WERI-Rb-1 (cell line): ENCODE results near the gene HES4.

Experiments used
- DNase-seq: peaks from one replicate; pipeline ENCODE4 v3.0.0-alpha.2; 2020
- H3K27ac ChIP-seq: fragments of 250-450 bp; sonication (Bioruptor Pico); 2 replicates; pipeline ENCODE4 v1.5.1; 2020; ENCODE audit warnings: mild to moderate bottlenecking, moderate library complexity
- H3K27me3 ChIP-seq: fragments of 250-450 bp; sonication (Bioruptor Pico); 2 replicates; pipeline ENCODE4 v1.5.1; 2021; ENCODE audit warnings: mild to moderate bottlenecking, low read depth, moderate library complexity; ENCODE audit not compliant: insufficient read depth, severe bottlenecking
- H3K36me3 ChIP-seq: fragments of 250-450 bp; sonication (Bioruptor Pico); 2 replicates; pipeline ENCODE4 v1.5.1; 2020; ENCODE audit warnings: mild to moderate bottlenecking, moderate library complexity
- H3K4me3 ChIP-seq: 2 replicates; pipeline ENCODE4 v1.5.1; 2011; ENCODE audit warnings: low read depth, mild to moderate bottlenecking, control low read depth, low read length
- H3K9me3 ChIP-seq: fragments of 250-450 bp; sonication (Bioruptor Pico); 2 replicates; pipeline ENCODE4 v1.5.1; 2021; ENCODE audit warnings: mild to moderate bottlenecking, moderate library complexity; ENCODE audit not compliant: severe bottlenecking
- TF ChIP-seq, protein P1 (sequence below): IDR thresholded peaks from 2 replicates; pipeline ENCODE4 v1.5.1; 2011; ENCODE audit warnings: low read depth, mild to moderate bottlenecking, control low read depth, inconsistent platforms, low read length

HES4 gene

DNA sequence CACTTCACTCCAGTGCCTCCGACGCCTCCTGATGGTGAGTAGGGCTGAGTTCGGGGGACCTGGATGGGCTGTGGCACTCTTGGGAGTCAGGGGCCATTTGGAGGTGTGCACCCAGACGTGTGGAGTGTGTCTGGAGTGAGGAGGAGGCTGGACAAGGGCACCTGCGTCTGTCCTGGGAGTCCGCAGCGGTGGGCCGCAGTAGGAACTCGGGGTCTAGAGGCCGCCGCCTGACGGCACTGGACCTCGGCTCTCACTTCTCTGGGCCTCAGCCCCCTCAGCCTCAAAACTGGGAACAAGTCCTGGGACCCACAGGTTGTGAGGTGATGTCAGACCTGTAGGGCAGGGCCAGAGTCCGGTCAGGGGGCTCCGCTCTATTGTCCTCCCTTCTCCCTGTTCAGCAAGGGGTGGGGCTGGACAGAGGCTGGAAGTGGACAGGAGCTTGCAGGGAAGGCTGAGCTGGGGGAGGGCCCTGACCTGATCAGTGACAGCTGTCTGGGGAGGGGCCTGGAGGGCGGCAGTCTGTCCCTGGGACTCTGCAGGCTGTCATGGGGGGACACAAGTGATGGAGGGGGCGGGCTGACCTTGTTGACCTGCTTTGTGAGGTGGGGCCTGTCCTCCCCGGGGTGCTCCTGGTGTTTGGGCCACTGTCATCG lies 35.5 kb upstream of the HES4 start:
- H3K27me3 ChIP-seq: no peaks in the 10 kb centered on the region
- peaks cover 3% of the 10 kb centered on the region for H3K9me3 ChIP-seq
- H3K36me3 ChIP-seq: peaks cover 24% of the 10 kb centered on the region
- no peak overlapping the region for H3K27ac ChIP-seq
- peak; percentile 52 for DNase-seq
- TF ChIP-seq, protein P1, sequence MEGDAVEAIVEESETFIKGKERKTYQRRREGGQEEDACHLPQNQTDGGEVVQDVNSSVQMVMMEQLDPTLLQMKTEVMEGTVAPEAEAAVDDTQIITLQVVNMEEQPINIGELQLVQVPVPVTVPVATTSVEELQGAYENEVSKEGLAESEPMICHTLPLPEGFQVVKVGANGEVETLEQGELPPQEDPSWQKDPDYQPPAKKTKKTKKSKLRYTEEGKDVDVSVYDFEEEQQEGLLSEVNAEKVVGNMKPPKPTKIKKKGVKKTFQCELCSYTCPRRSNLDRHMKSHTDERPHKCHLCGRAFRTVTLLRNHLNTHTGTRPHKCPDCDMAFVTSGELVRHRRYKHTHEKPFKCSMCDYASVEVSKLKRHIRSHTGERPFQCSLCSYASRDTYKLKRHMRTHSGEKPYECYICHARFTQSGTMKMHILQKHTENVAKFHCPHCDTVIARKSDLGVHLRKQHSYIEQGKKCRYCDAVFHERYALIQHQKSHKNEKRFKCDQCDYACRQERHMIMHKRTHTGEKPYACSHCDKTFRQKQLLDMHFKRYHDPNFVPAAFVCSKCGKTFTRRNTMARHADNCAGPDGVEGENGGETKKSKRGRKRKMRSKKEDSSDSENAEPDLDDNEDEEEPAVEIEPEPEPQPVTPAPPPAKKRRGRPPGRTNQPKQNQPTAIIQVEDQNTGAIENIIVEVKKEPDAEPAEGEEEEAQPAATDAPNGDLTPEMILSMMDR: no peak
- no peak overlapping the region for H3K4me3 ChIP-seq

DNA sequence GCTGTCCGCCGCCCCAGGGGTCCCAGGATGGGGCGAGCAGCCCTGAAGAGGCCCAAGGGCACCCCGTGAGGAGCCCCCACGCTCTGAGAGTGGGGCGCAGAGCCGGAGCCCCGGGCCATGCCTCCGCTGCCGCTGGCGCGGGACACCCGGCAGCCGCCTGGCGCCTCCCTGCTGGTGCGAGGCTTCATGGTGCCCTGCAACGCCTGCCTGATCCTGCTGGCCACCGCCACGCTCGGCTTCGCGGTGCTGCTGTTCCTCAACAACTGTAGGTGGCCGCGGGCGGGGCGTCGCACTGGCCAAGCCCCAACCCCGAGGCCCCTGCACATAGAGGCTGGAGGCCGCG lies 34.5 kb upstream of the HES4 start:
- no peak for DNase-seq
- Histone ChIP-seq H3K27me3 (no peaks in the 10 kb centered on the region), H3K4me3 (no peak overlapping the region), H3K27ac (no peak overlapping the region), H3K36me3 (peaks cover 24% of the 10 kb centered on the region), H3K9me3 (no peaks in the 10 kb centered on the region)
- TF ChIP-seq, protein P1: no peak

DNA sequence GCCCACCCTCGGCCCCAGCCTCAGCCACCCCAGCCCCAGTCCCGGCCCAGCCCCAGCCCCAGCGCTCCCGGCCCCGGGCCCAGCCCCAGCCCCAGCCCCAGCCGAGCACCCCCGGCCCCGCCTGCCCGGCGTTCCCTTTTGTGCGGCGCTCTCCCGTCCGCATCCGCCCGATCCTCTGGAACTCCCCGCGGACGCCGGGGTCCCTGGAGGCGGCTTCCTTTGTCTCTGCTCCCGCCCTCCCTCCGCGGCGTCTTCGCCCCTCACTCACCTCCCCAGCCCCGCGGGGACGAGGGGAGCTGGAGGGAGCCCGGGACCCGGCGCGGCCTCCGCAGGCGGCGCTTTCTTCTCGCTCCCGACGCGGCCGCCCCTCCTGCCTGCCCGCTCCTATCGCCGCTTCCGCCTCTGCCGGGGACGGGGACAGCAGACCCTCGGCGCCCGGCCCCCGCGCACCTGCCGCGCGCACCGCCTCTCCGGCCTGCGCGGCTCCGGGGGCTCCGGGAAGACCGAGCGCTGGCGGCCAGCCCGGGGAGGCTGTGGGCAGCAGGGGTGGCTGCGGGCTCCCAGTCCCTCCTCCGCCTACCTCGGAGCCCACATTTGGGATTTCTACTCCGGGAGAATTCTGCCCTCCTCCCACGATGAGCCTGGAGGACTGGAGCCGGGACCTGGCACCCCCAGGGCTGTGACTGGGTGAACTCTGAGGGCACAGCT lies 34.0 kb upstream of the HES4 start:
- H3K27me3 ChIP-seq: no peaks in the 10 kb centered on the region
- H3K4me3 ChIP-seq: no peak overlapping the region
- TF ChIP-seq, protein P1: no peak
- no peaks in the 10 kb centered on the region for H3K9me3 ChIP-seq
- H3K27ac ChIP-seq: no peak overlapping the region
- DNase-seq: no peak
- H3K36me3 ChIP-seq: peaks cover 24% of the 10 kb centered on the region

DNA sequence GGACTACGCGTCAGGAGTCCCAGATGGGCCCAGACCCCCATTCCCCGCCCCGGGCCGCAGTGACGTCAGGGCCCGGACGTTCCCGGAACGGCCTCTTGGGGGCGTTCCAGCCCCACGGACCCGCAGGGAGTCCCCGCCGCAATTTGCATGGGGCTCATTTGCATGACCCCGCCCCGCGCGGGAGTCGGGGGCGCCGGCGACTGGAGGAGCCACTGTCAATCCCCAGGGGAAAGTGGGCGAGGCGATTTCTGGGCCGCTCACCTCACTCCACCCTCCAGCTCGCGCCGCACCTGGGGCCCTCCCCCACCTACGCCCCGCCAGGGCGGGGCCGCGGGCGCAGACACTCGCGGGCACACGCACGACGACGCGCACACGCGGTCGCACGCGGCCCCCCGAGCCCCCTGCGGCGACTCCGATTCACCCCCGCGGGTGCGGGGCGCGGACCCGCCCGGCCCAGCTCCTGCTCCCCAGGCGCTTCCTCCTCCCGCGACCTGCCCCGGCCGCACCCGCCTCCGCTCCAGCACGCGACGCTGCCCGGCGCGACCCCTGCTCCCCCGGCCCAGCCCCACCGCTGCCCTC lies 33.2 kb upstream of the HES4 start:
- TF ChIP-seq, protein P1: peak; percentile 76
- DNase-seq: peak; percentile 98
- Histone ChIP-seq H3K4me3 (peak overlapping the region; percentile 47), H3K27me3 (no peaks in the 10 kb centered on the region), H3K27ac (peak overlapping the region; percentile 96), H3K36me3 (peaks cover 19% of the 10 kb centered on the region), H3K9me3 (no peaks in the 10 kb centered on the region)

DNA sequence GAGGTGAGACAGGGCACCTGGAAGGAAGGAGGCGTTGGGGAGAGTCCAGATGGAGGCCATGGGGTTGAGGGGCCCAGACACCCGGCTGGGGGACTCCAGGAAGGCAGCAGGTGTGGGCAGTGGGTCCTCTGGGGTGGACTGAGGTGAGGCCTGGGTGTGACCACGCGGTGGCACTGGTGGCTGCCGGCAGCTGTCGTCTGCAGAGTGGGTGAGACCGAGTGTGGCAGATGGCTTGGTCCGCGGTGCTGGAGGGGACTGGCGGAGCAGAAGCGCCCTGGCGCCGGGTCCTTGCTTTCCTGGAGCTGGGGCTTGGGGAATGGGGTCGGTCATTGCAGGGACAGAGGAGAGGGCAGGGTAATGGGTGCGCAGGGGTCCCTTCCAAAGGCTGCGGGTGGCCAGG lies 32.5 kb upstream of the HES4 start:
- TF ChIP-seq, protein P1: peak; percentile 80
- Histone ChIP-seq H3K9me3 (no peaks in the 10 kb centered on the region), H3K4me3 (peak overlapping the region; percentile 47)

More for the DNA sequence above, 32.5 kb upstream of the HES4 start:
- Histone ChIP-seq H3K27me3 (no peaks in the 10 kb centered on the region), H3K36me3 (peaks cover 24% of the 10 kb centered on the region), H3K27ac (peak overlapping the region; percentile 96)
- DNase-seq: peak; percentile 93
